ENCODE data around the gene SVOPL. TPM values are rescaled to one million over a fixed set of nuclear protein-coding genes. Genes with fewer than 3 reads are reported as not detected.

Gene SVOPL
- total and polyA plus RNA-seq, 10 of the 15 experiments (the other 5 are each of a cell fraction or from before 2014, with no cell fraction given): 0.15 TPM; not detected in 9

GRCh38 chr7:138699661-138700060 lies 1.5 kb downstream of the SVOPL start:
- no peaks in the 10 kb centered on the region for H3K79me2 ChIP-seq (ENCODE audit: control insufficient read depth, insufficient read depth, low read length)
- H3K27ac ChIP-seq (ENCODE audit: control insufficient read depth, insufficient read depth): no peak overlapping the region
- no peak overlapping the region for H3K4me3 ChIP-seq
- H3K36me3 ChIP-seq (ENCODE audit: control insufficient read depth in 2 of 2, insufficient read depth in 2 of 2, low read length in 1 of 2): no peaks in the 10 kb centered on the region
- POLR2A ChIA-PET: no interaction called here
- TF ChIP-seq KDM1A (IDR thresholded peaks at IDR 0.05; ENCODE audit: borderline replicate concordance) (no peak), PAX5 (IDR thresholded peaks at IDR 0.05; ENCODE audit: borderline replicate concordance, low read depth, low read length) (no peak), ATF2 (IDR thresholded peaks at IDR 0.05; ENCODE audit: low read length) (no peak), RAD21 (IDR thresholded peaks at IDR 0.05; ENCODE audit: insufficient read depth, low read depth, low read length) (no peak), RAD51 (IDR thresholded peaks at IDR 0.05) (no peak)
- in situ Hi-C loops (cut with MboI) (no loop called here), intact Hi-C loops (cut with micrococcal nuclease; ENCODE audit: unreplicated experiment) (no loop called here)
- no TSS peak for BruUV-seq (replicated peaks)
- ATAC-seq (no peak), FAIRE-seq (no peak), DNase-seq (ENCODE audit: low read depth, low spot score) (no peak)
- H3K9me3 ChIP-seq (replicated peaks; ENCODE audit: control insufficient read depth, insufficient read depth, low read length): no peaks in the 10 kb centered on the region
- no peak overlapping the region for H3K4me2 ChIP-seq (ENCODE audit: control insufficient read depth, insufficient read depth)
- H3K4me1 ChIP-seq (ENCODE audit: control insufficient read depth, insufficient read depth, low read length): no peaks in the 10 kb centered on the region
- CTCF ChIA-PET: no interaction called here
- H2AFZ ChIP-seq (ENCODE audit: control insufficient read depth, low read depth, low read length): no peak overlapping the region
- no peaks in the 10 kb centered on the region for H3K27me3 ChIP-seq (replicated peaks in 1 of 2; ENCODE audit: control insufficient read depth in 2 of 2, insufficient read depth in 2 of 2, low read length in 1 of 2)
- SMC1A ChIA-PET (ENCODE audit: uncharacterized antibody, unreplicated experiment): interaction anchor here (1.3 kb wide), 1 partner anchor 17 kb away, joined by 4 read pairs; no protein-coding TSS in a partner anchor
- H4K20me1 ChIP-seq (ENCODE audit: control insufficient read depth, insufficient read depth): no peaks in the 10 kb centered on the region
- WGBS (ENCODE audit: insufficient coverage, insufficient replicate concordance, low lambda C conversion rate, missing lambda C conversion rate): 36% methylated on average over 9 of the region's 9 CpGs
- no peak overlapping the region for H3K9ac ChIP-seq (ENCODE audit: control insufficient read depth, insufficient read depth, low read length)
- RAD21 ChIA-PET (ENCODE audit: unreplicated experiment): no interaction called here

- no peak overlapping the region for H2AFZ ChIP-seq (ENCODE audit: control insufficient read depth, low read depth, low read length)
- ChIA-PET CTCF (no interaction called here), SMC1A (ENCODE audit: uncharacterized antibody, unreplicated experiment) (no interaction called here), RAD21 (ENCODE audit: unreplicated experiment) (no interaction called here), POLR2A (no interaction called here)
- TF ChIP-seq PAX8 (IDR thresholded peaks at IDR 0.05) (no peak), KDM1A (IDR thresholded peaks at IDR 0.05; ENCODE audit: borderline replicate concordance) (no peak), CBX3 (IDR thresholded peaks at IDR 0.05; ENCODE audit: borderline replicate concordance, low read depth) (no peak), CUX1 (IDR thresholded peaks at IDR 0.05; ENCODE audit: insufficient replicate concordance, low read depth, low read length) (no peak), IKZF1 (conservative IDR thresholded peaks at IDR 0.05) (no peak), TBL1XR1 (IDR thresholded peaks at IDR 0.05; ENCODE audit: low read depth, low read length) (no peak), YBX1 (IDR thresholded peaks at IDR 0.05) (no peak), BMI1 (IDR thresholded peaks at IDR 0.05; ENCODE audit: borderline replicate concordance) (no peak)
- FAIRE-seq (no peak), DNase-seq (ENCODE audit: low read depth, low spot score) (no peak), ATAC-seq (no peak)
- H3K4me2 ChIP-seq (ENCODE audit: control insufficient read depth, insufficient read depth): no peak overlapping the region
- in situ Hi-C loops (cut with MboI) (no loop called here), intact Hi-C loops (cut with micrococcal nuclease; ENCODE audit: unreplicated experiment) (no loop called here)
- no peak overlapping the region for H3K4me3 ChIP-seq
- WGBS (ENCODE audit: insufficient coverage, insufficient replicate concordance, low lambda C conversion rate, missing lambda C conversion rate): 40% methylated on average over 7 of the region's 7 CpGs
- no peaks in the 10 kb centered on the region for H4K20me1 ChIP-seq (ENCODE audit: control insufficient read depth, insufficient read depth)
- BruUV-seq (replicated peaks): no TSS peak
- H3K27ac ChIP-seq (ENCODE audit: control insufficient read depth, insufficient read depth): no peak overlapping the region
- no peaks in the 10 kb centered on the region for H3K4me1 ChIP-seq (ENCODE audit: control insufficient read depth, insufficient read depth, low read length)
- H3K79me2 ChIP-seq (ENCODE audit: control insufficient read depth, insufficient read depth, low read length): no peaks in the 10 kb centered on the region
- no peaks in the 10 kb centered on the region for H3K9me3 ChIP-seq (replicated peaks; ENCODE audit: control insufficient read depth, insufficient read depth, low read length)
- H3K27me3 ChIP-seq (replicated peaks in 1 of 2; ENCODE audit: control insufficient read depth in 2 of 2, insufficient read depth in 2 of 2, low read length in 1 of 2): no peaks in the 10 kb centered on the region
- no peaks in the 10 kb centered on the region for H3K36me3 ChIP-seq (ENCODE audit: control insufficient read depth in 2 of 2, insufficient read depth in 2 of 2, low read length in 1 of 2)
- no peak overlapping the region for H3K9ac ChIP-seq (ENCODE audit: control insufficient read depth, insufficient read depth, low read length)
These were observed 2.9 kb downstream of the SVOPL start for GRCh38 chr7:138698281-138698680.
